ENCODE results near the gene SMURF2.

SMURF2 gene

GRCh38 chr17:64500862-64501765 is 161.0 kb downstream of the SMURF2 start:
- no peaks in the 10 kb centered on the region for H3K27me3 ChIP-seq (replicated peaks)
- H3K4me3 ChIP-seq (ENCODE audit: low read depth, low read length): no peak overlapping the region
- H3K27ac ChIP-seq: no peak overlapping the region
- peaks cover 78% of the 10 kb centered on the region for H3K36me3 ChIP-seq (replicated peaks)
- no peak for DNase-seq
- in situ Hi-C loops (cut with HindIII; ENCODE audit: low pct_ligation_motif_present, low sequenced_read_pairs): no loop called here
- TF ChIP-seq CTCF (IDR thresholded peaks at IDR 0.05; ENCODE audit: low read depth, low read length, missing control alignments): no peak

- no peak overlapping the region for H3K4me3 ChIP-seq (ENCODE audit: low read depth, low read length)
- no peak for DNase-seq
- in situ Hi-C loops (cut with HindIII; ENCODE audit: low pct_ligation_motif_present, low sequenced_read_pairs): no loop called here
- H3K27me3 ChIP-seq (replicated peaks): no peaks in the 10 kb centered on the region
- H3K27ac ChIP-seq: no peak overlapping the region
- no peak for TF ChIP-seq CTCF (IDR thresholded peaks at IDR 0.05; ENCODE audit: low read depth, low read length, missing control alignments)
- peaks cover 76% of the 10 kb centered on the region for H3K36me3 ChIP-seq (replicated peaks)
These were observed 161.6 kb downstream of the SMURF2 start for GRCh38 chr17:64500487-64500859.

DNA sequence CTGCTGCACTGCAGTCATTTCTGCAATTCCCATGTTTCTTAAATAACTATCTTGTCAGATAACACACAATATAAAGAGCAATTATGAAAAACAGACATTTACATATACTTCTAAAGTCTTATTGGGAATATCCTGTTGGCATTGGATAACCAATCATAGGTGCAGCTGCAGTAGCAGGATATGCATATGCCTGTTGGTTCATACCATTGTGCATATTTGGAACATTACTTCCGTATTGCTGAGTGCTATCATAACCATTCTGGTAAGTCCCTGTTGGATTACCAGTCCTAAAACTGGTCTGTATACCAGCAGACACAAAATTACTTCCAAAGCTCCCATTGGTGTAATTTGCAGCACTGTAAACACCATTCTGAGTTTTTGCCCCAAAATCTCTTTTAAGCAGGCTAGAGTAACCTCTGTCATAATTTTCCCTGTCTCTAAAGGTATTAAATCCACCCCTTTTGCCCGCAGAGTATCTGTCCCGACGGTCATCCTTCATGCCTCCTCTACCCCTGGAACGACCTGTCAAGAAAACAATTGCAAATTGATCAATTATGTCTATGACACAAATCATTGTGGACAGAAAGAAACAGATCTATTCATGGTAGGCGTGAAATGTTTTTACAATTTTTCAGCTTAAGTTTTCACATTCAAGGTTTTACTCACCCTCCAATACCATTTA is 162.2 kb downstream of the SMURF2 start:
- in situ Hi-C loops (cut with HindIII; ENCODE audit: low pct_ligation_motif_present, low sequenced_read_pairs): loop anchor here (10.0 kb wide), 2 partner anchors 75 to 195 kb away; no protein-coding TSS in a partner anchor
- Histone ChIP-seq H3K4me3 (ENCODE audit: low read depth, low read length) (no peak overlapping the region), H3K27ac (no peak overlapping the region), H3K27me3 (replicated peaks) (no peaks in the 10 kb centered on the region), H3K36me3 (replicated peaks) (peaks cover 70% of the 10 kb centered on the region)
- TF ChIP-seq CTCF (IDR thresholded peaks at IDR 0.05; ENCODE audit: low read depth, low read length, missing control alignments): no peak
- no peak for DNase-seq

DNA sequence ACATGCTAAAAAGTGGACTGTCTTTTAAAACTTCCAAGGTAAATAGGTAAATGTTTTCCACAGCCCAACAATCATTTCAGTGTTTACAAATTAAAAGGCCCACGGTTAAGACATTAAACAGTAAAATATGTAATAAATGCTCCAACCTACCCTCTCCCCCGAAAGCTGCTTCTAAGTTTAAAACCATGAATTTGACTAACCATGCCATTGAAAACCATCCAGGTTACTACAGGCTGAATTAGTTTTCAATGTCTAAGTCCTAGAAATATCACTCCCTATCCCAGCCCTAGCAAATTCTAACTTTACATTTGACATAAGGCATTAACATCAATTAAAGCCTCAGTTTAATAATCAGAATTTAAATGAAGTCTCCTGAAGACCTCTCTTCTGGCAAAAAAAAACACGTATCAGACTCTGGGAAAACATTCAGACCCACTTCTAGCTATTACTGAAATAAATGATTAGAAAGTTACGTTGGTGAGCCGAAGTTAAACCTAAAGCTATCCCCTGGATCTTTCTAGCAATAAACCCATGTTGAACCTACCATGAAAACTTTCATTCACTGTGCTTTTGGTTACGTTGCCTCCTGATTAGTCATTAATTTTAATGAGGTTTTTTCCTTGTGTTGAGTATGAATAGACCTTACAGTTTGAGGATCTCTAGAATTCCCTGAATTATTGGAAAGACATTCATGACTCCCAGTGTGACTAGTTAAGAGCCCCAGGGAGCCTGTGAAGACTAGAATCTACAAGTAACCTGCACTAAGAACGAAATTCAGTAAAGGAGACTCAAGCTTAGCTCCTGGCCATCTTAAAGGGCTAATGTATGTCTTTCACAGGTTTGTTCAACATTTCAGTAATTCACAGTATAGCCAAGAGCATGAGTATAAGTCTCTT is 163.6 kb downstream of the SMURF2 start:
- TF ChIP-seq CTCF (IDR thresholded peaks at IDR 0.05; ENCODE audit: low read depth, low read length, missing control alignments): no peak
- no peaks in the 10 kb centered on the region for H3K27me3 ChIP-seq (replicated peaks)
- H3K36me3 ChIP-seq (replicated peaks): peaks cover 56% of the 10 kb centered on the region
- no peak overlapping the region for H3K4me3 ChIP-seq (ENCODE audit: low read depth, low read length)
- no peak overlapping the region for H3K27ac ChIP-seq
- no peak for DNase-seq
- in situ Hi-C loops (cut with HindIII; ENCODE audit: low pct_ligation_motif_present, low sequenced_read_pairs): loop anchor here (10.0 kb wide), 2 partner anchors 74 to 194 kb away; no protein-coding TSS in a partner anchor

GRCh38 chr17:64497565-64498035 is 164.5 kb downstream of the SMURF2 start:
- TF ChIP-seq CTCF (IDR thresholded peaks at IDR 0.05; ENCODE audit: low read depth, low read length, missing control alignments): no peak
- Histone ChIP-seq H3K27ac (peak overlapping the region; percentile 67), H3K27me3 (replicated peaks) (no peaks in the 10 kb centered on the region), H3K36me3 (replicated peaks) (peaks cover 47% of the 10 kb centered on the region), H3K4me3 (ENCODE audit: low read depth, low read length) (peak overlapping the region; percentile 83)
- in situ Hi-C loops (cut with HindIII; ENCODE audit: low pct_ligation_motif_present, low sequenced_read_pairs): loop anchor here (10.0 kb wide), 2 partner anchors 73 to 193 kb away; no protein-coding TSS in a partner anchor
- no peak for DNase-seq
